ENCODE measurements around the gene POLN.

DNA sequence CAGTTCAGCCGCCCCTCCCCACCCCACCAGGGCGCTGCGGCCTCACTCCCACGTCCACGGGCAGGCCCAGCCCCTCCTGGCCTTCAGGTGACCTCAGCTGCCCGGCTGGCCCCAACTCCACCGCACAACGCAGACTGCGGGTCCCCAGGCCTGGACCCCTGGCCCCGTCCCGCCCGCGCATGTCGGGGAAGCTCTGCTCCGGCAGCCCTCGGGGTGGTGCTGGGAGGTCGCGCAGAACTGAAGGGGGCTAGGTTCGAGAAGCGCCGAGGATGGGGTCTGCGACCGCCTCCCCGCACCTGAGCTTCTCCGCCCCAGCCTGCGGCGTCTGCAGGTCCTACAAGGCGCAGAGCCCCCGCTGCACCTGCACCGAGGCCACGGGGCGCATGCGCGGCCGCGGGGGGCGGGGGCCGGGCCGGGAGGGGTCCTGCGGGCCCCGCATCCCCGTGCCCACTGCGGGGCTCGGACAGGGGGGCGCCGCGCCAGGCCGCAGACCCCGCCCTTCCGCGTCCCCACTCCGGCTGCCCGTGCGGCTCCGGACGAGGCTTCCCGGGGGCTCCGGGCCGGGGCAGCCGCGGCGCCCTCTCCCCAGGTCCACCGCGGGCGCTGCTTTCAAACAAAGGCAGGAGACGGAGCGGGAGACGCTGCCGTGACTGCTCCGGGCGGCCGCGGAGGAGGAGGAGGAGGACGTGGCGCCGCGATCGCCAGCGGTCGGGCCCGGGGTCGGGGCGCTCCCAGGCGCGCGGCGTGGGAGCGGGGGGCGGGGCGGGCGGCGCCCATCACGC is 183.5 kb downstream of the POLN start:
- TF ChIP-seq, protein P1, sequence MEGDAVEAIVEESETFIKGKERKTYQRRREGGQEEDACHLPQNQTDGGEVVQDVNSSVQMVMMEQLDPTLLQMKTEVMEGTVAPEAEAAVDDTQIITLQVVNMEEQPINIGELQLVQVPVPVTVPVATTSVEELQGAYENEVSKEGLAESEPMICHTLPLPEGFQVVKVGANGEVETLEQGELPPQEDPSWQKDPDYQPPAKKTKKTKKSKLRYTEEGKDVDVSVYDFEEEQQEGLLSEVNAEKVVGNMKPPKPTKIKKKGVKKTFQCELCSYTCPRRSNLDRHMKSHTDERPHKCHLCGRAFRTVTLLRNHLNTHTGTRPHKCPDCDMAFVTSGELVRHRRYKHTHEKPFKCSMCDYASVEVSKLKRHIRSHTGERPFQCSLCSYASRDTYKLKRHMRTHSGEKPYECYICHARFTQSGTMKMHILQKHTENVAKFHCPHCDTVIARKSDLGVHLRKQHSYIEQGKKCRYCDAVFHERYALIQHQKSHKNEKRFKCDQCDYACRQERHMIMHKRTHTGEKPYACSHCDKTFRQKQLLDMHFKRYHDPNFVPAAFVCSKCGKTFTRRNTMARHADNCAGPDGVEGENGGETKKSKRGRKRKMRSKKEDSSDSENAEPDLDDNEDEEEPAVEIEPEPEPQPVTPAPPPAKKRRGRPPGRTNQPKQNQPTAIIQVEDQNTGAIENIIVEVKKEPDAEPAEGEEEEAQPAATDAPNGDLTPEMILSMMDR (IDR thresholded peaks at IDR 0.05): no peak
- TF ChIP-seq POLR2AphosphoS5 (IDR thresholded peaks at IDR 0.05) (no peak), POLR2A (IDR thresholded peaks at IDR 0.05) (no peak)
